AML-193 (cell line): ENCODE measurements around the gene CTXN1.
"Not testable (repeated sequence)": the region's sequence is repeated elsewhere in the genome, so short reads cannot be mapped to it uniquely, and the experiment has no call there.

Experiments
- DNase-seq, 2 experiments: peaks; one replicate each; lab custom pipeline; 2025; lab: John Stamatoyannopoulos, UW

The CTXN1 gene

GRCh38 chr19:7926021-7926726, at the start of gene CTXN1:
Gene CTXN1 (minus strand): TSS chr19:7926135. CDS start chr19:7925538, 597 bp downstream.
- DNase-seq, result peak in 1 of 2 experiments; percentile 2

GRCh38 chr19:7975037-7975436, 49.1 kb upstream of the CTXN1 start:
- no peak for DNase-seq

GRCh38 chr19:7973883-7974282, 47.9 kb upstream of the CTXN1 start:
- no peak for DNase-seq

- no peak for DNase-seq
Measured at GRCh38 chr19:7971553-7972520, 45.9 kb upstream of the CTXN1 start.

GRCh38 chr19:7970716-7971448, 44.9 kb upstream of the CTXN1 start:
- peak in 1 of 2 experiments; percentile 13 for DNase-seq

GRCh38 chr19:7969555-7969939, 43.6 kb upstream of the CTXN1 start:
- DNase-seq, result no peak

GRCh38 chr19:7968796-7969554, 43.0 kb upstream of the CTXN1 start:
- no peak for DNase-seq

- DNase-seq, result no peak
Measured at GRCh38 chr19:7968008-7968795, 42.3 kb upstream of the CTXN1 start.

GRCh38 chr19:7965921-7966665, 40.2 kb upstream of the CTXN1 start:
- DNase-seq, result no peak

- no peak for DNase-seq
Measured at GRCh38 chr19:7965259-7965841, 39.4 kb upstream of the CTXN1 start.

- no peak for DNase-seq
Measured at GRCh38 chr19:7963566-7963965, 37.6 kb upstream of the CTXN1 start.

- no peak for DNase-seq
Measured at GRCh38 chr19:7962644-7963268, 36.8 kb upstream of the CTXN1 start.

- DNase-seq, result peak; percentile 3 to 9
Measured at GRCh38 chr19:7961920-7962626, 36.1 kb upstream of the CTXN1 start.

- DNase-seq, result not testable (repeated sequence)
Measured at GRCh38 chr19:7961082-7961481, 35.1 kb upstream of the CTXN1 start.

- no peak for DNase-seq
Measured at GRCh38 chr19:7959211-7959610, 33.3 kb upstream of the CTXN1 start.

- DNase-seq, result no peak
Measured at GRCh38 chr19:7955696-7956095, 29.8 kb upstream of the CTXN1 start.

GRCh38 chr19:7953576-7953975, 27.6 kb upstream of the CTXN1 start:
- DNase-seq, result no peak

- no peak for DNase-seq
Measured at GRCh38 chr19:7953060-7953459, 27.1 kb upstream of the CTXN1 start.

GRCh38 chr19:7947939-7948338, 22.0 kb upstream of the CTXN1 start:
- no peak for DNase-seq
